Parathyroid adenoma (tissue), 2 donors: ENCODE results near the gene SSU72.

Experiments
- H2AFZ ChIP-seq: fragments of 300-600 bp; sonication (generic); one replicate; pipeline ENCODE4 v1.7.0; 2017; ENCODE audit warnings: antibody characterized with exemption, mild to moderate bottlenecking
- H3K27ac ChIP-seq: fragments of 300-600 bp; sonication (generic); one replicate; pipeline ENCODE4 v1.7.0; 2017
- H3K27me3 ChIP-seq: fragments of 300-600 bp; sonication (generic); one replicate; pipeline ENCODE4 v1.7.0; 2017; ENCODE audit warnings: low read length; ENCODE audit not compliant: control insufficient read depth, insufficient read depth
- H3K36me3 ChIP-seq: fragments of 300-600 bp; sonication (generic); one replicate; pipeline ENCODE4 v1.7.0; 2017; ENCODE audit warnings: low read length; ENCODE audit not compliant: control insufficient read depth, insufficient read depth
- H3K4me1 ChIP-seq: fragments of 300-600 bp; sonication (generic); one replicate; pipeline ENCODE4 v1.7.0; 2017; ENCODE audit warnings: control low read depth
- H3K4me2 ChIP-seq: fragments of 300-600 bp; sonication (generic); one replicate; pipeline ENCODE4 v1.7.0; 2017; ENCODE audit warnings: low read length
- H3K4me3 ChIP-seq: fragments of 300-600 bp; sonication (generic); one replicate; pipeline ENCODE4 v1.7.0; 2017; ENCODE audit warnings: low read depth, low read length
- H3K79me2 ChIP-seq: fragments of 300-600 bp; sonication (generic); one replicate; pipeline ENCODE4 v1.7.0; 2017; ENCODE audit warnings: control low read depth
- H3K9ac ChIP-seq: fragments of 300-600 bp; sonication (generic); one replicate; pipeline ENCODE4 v1.7.0; 2017; ENCODE audit warnings: mild to moderate bottlenecking
- H3K9me3 ChIP-seq: fragments of 300-600 bp; sonication (generic); one replicate; pipeline ENCODE4 v1.7.0; 2017; ENCODE audit warnings: low read length; ENCODE audit not compliant: control insufficient read depth
- CTCF ChIP-seq: fragments of 300-600 bp; sonication (generic); IDR thresholded peaks from one replicate; pipeline ENCODE4 v1.7.0; 2017; ENCODE audit warnings: antibody characterized with exemption, mild to moderate bottlenecking
- donor health status: primary hyperparathyroidism.

Gene SSU72

GRCh38 chr1:1602968-1603506 lies 28.4 kb upstream of the SSU72 start:
- Histone ChIP-seq H3K27me3 (no peaks in the 10 kb centered on the region), H3K27ac (no peak overlapping the region), H2AFZ (no peak overlapping the region), H3K4me2 (no peak overlapping the region), H3K4me3 (no peak overlapping the region), H3K4me1 (no peaks in the 10 kb centered on the region), H3K9me3 (no peaks in the 10 kb centered on the region), H3K79me2 (no peaks in the 10 kb centered on the region), H3K36me3 (no peaks in the 10 kb centered on the region), H3K9ac (no peak overlapping the region)
- TF ChIP-seq CTCF: no peak

DNA sequence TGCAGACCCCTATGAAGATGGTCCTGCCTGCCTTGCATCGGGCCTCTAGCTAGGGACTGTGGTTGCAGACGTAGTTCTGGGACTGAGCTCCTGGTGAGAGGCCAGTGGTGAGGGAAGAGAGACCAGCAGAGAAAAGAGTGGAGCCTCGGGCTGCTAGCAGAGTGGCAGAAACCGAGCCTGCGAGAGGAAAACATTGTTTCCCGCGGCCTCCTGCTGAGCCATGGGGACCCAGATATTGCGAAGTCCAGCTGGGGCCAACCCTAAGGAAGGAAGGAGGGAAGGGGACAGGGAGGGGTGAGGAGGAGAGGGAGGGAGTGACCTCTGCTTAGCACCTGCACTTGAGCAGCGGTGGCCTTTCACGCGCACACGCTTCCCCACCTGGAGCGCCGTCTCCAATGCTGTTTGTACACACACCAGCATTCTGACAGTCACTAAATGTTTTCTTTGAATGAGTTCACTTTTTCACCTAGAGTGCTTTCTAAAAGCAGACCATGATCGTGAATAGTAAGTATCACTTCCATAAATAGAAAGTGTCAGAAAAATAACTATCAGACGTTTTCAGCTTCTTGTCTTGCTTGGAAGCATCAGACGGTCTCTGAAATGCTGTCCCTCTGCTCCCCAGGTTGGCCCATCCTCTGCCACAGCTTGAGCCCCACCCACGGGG lies 27.8 kb upstream of the SSU72 start:
- Histone ChIP-seq H3K4me2 (no peak overlapping the region), H2AFZ (no peak overlapping the region), H3K27ac (no peak overlapping the region), H3K79me2 (no peaks in the 10 kb centered on the region), H3K36me3 (no peaks in the 10 kb centered on the region), H3K9me3 (no peaks in the 10 kb centered on the region), H3K4me3 (no peak overlapping the region), H3K27me3 (no peaks in the 10 kb centered on the region), H3K4me1 (no peaks in the 10 kb centered on the region), H3K9ac (no peak overlapping the region)
- TF ChIP-seq CTCF: no peak

DNA sequence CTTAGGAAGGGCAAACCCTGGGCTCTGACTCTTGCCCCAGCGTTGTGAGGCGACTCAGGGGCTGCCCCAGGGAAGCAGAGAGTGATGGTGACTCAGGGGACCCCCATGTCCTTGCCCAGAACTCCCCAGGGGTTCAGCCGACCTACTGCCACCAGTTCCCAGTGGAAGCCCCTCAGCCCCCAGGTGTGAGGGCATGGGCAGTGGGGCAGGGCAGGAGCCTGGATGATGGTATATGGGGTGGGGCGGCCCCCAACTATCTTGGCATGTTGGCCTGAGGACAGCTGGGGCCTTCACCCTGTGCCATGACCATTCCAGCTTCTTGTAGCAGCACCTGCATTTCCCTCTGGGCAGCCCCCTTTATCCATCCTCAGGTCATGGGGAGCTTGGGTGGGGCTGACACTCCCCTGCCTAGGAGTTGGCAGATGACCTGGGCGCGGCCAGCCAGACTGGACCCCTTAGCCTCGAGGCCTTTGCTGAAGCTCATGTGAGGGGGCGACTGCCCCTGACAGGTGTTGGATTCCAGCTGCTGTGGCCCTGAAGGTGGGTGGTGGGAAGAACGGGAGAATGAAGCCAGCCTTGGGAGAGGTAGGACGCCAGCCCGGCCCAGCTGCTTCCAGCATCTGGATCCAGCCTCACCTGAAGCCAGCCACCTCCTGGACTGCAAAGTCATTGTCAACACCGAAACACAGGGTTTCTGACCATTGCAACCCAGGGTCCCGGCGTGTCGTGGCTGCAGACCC lies 27.1 kb upstream of the SSU72 start:
- Histone ChIP-seq H3K27ac (no peak overlapping the region), H3K4me3 (no peak overlapping the region), H3K9me3 (no peaks in the 10 kb centered on the region), H3K4me2 (no peak overlapping the region), H3K27me3 (no peaks in the 10 kb centered on the region), H2AFZ (no peak overlapping the region), H3K36me3 (no peaks in the 10 kb centered on the region), H3K9ac (no peak overlapping the region), H3K4me1 (no peaks in the 10 kb centered on the region), H3K79me2 (no peaks in the 10 kb centered on the region)
- no peak for TF ChIP-seq CTCF

- Histone ChIP-seq H3K27me3 (no peaks in the 10 kb centered on the region), H3K9ac (no peak overlapping the region)
Measured at GRCh38 chr1:1600861-1601563, 26.3 kb upstream of the SSU72 start.

More at GRCh38 chr1:1600861-1601563, 26.3 kb upstream of the SSU72 start:
- H3K9me3 ChIP-seq: no peaks in the 10 kb centered on the region
- no peaks in the 10 kb centered on the region for H3K36me3 ChIP-seq
- H2AFZ ChIP-seq: no peak overlapping the region
- no peak for TF ChIP-seq CTCF
- H3K4me2 ChIP-seq: peak overlapping the region; percentile 84
- H3K79me2 ChIP-seq: no peaks in the 10 kb centered on the region
- H3K4me3 ChIP-seq: peak overlapping the region; percentile 55
- H3K27ac ChIP-seq: no peak overlapping the region
- no peaks in the 10 kb centered on the region for H3K4me1 ChIP-seq
